22Rv1 (cell line): ENCODE measurements around the gene AOPEP.

ENCODE experiments used
- ZFX ChIP-seq: fragments of 450-650 bp; IDR thresholded peaks from 2 replicates; pipeline ENCODE4 v1.6.1; 2017; ENCODE audit warnings: antibody characterized with exemption, borderline replicate concordance
- TF ChIP-seq, protein P1 (sequence below): fragments of 450-650 bp; IDR thresholded peaks from 2 replicates; pipeline ENCODE4 v1.5.1; 2017; ENCODE audit warnings: mild to moderate bottlenecking

DNA sequence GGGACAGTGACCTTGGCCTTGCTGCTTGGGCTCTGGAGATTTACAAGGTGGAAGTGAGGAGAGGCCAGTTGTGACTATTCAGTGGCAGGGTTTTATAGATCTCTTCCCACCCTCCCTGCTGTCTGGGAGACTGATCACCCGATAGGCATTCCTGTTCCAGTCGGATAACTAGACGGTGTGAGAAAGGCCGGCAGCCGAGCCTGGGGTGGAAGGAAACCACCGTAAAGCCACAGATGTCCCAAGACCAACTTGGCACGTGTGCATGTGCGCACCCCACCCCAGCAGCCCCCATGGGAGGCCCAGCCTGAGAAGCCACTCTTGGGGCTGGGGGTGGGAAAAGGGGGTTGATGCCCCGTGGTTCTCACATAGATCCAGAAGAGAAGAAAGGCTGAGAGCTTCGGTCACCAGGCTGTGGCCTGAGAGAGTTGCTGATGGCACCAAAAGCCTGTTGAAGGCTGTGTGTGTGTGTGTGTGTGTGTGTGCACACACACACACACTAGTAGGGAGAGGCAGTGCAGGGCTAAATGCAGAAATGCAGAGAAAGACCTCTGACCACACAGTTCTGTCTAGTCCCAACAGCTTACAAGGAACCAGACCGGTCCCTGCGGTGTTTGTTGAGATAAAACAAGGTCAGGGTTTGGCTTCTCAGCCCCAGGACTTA, 365.2 kb downstream of the AOPEP start:
- TF ChIP-seq, protein P1, sequence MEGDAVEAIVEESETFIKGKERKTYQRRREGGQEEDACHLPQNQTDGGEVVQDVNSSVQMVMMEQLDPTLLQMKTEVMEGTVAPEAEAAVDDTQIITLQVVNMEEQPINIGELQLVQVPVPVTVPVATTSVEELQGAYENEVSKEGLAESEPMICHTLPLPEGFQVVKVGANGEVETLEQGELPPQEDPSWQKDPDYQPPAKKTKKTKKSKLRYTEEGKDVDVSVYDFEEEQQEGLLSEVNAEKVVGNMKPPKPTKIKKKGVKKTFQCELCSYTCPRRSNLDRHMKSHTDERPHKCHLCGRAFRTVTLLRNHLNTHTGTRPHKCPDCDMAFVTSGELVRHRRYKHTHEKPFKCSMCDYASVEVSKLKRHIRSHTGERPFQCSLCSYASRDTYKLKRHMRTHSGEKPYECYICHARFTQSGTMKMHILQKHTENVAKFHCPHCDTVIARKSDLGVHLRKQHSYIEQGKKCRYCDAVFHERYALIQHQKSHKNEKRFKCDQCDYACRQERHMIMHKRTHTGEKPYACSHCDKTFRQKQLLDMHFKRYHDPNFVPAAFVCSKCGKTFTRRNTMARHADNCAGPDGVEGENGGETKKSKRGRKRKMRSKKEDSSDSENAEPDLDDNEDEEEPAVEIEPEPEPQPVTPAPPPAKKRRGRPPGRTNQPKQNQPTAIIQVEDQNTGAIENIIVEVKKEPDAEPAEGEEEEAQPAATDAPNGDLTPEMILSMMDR: no peak
- no peak for TF ChIP-seq ZFX
